ENCODE measurements around the gene FAM32A. TPM values are rescaled to one million over a fixed set of nuclear protein-coding genes. Genes with fewer than 3 reads are reported as not detected.
A peak's percentile ranks its signal among the peaks of the same experiment; 100 is the strongest.

The FAM32A gene
- polyA plus RNA-seq, 1 of the 3 experiments (the other 2 are of a cell fraction): 156 TPM

DNA sequence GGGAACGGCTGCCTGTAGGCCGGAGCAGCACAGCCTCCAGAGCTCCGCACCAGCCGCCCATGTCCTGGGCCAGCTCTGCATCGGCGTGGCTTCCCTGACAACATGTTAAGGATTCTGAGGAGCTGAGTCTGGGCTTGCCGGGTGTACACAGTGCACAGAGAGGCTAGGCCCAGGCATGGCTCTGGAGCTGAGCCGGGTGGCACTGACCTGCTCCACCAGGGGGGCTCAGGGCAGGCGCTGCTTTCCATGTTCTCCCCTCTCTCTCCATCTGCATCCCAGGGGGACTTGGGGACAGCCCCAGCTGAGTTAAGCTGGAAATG, 44.1 kb downstream of the FAM32A start:
- H3K4me1 ChIP-seq (ENCODE audit: control insufficient read depth in 1 of 2, insufficient read depth in 2 of 2, low read depth in 1 of 2, low read length in 1 of 2): no peaks in the 10 kb centered on the region
- POLR2A ChIA-PET: no interaction called here
- TF ChIP-seq JUND (IDR thresholded peaks at IDR 0.05) (no peak), EP300 (IDR thresholded peaks at IDR 0.05; ENCODE audit: borderline replicate concordance in 1 of 2, low read depth in 1 of 2, low read length in 1 of 2) (no peak), TCF12 (IDR thresholded peaks at IDR 0.05) (no peak), SIN3A (IDR thresholded peaks at IDR 0.05; ENCODE audit: borderline replicate concordance, low read depth, low read length) (no peak), TAF1 (IDR thresholded peaks at IDR 0.05; ENCODE audit: borderline replicate concordance, low read depth, low read length) (no peak), FOXJ3 (CRISPR knock-in tag; IDR thresholded peaks at IDR 0.05) (no peak), SMC3 (IDR thresholded peaks at IDR 0.05; ENCODE audit: low read depth, low read length) (no peak), NRF1 (IDR thresholded peaks at IDR 0.05; ENCODE audit: low read depth, low read length) (no peak), NFIC (IDR thresholded peaks at IDR 0.05; ENCODE audit: borderline replicate concordance) (no peak), GATA2 (CRISPR knock-in tag; IDR thresholded peaks at IDR 0.05) (no peak), FOXM1 (IDR thresholded peaks at IDR 0.05; ENCODE audit: low read depth) (no peak), MXI1 (IDR thresholded peaks at IDR 0.05; ENCODE audit: low read depth, low read length) (no peak), EZH2phosphoT487 (IDR thresholded peaks at IDR 0.05; ENCODE audit: borderline replicate concordance, low read depth) (no peak), ELF1 (IDR thresholded peaks at IDR 0.05) (no peak), RAD21 (IDR thresholded peaks at IDR 0.05; ENCODE audit: low read length) (no peak)
- TF ChIP-seq, protein P1, sequence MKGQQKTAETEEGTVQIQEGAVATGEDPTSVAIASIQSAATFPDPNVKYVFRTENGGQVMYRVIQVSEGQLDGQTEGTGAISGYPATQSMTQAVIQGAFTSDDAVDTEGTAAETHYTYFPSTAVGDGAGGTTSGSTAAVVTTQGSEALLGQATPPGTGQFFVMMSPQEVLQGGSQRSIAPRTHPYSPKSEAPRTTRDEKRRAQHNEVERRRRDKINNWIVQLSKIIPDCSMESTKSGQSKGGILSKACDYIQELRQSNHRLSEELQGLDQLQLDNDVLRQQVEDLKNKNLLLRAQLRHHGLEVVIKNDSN (IDR thresholded peaks at IDR 0.05; ENCODE audit: borderline replicate concordance, low read depth): no peak
- TF ChIP-seq, protein P2, sequence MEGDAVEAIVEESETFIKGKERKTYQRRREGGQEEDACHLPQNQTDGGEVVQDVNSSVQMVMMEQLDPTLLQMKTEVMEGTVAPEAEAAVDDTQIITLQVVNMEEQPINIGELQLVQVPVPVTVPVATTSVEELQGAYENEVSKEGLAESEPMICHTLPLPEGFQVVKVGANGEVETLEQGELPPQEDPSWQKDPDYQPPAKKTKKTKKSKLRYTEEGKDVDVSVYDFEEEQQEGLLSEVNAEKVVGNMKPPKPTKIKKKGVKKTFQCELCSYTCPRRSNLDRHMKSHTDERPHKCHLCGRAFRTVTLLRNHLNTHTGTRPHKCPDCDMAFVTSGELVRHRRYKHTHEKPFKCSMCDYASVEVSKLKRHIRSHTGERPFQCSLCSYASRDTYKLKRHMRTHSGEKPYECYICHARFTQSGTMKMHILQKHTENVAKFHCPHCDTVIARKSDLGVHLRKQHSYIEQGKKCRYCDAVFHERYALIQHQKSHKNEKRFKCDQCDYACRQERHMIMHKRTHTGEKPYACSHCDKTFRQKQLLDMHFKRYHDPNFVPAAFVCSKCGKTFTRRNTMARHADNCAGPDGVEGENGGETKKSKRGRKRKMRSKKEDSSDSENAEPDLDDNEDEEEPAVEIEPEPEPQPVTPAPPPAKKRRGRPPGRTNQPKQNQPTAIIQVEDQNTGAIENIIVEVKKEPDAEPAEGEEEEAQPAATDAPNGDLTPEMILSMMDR (IDR thresholded peaks at IDR 0.05): no peak
- TF ChIP-seq, protein P3, sequence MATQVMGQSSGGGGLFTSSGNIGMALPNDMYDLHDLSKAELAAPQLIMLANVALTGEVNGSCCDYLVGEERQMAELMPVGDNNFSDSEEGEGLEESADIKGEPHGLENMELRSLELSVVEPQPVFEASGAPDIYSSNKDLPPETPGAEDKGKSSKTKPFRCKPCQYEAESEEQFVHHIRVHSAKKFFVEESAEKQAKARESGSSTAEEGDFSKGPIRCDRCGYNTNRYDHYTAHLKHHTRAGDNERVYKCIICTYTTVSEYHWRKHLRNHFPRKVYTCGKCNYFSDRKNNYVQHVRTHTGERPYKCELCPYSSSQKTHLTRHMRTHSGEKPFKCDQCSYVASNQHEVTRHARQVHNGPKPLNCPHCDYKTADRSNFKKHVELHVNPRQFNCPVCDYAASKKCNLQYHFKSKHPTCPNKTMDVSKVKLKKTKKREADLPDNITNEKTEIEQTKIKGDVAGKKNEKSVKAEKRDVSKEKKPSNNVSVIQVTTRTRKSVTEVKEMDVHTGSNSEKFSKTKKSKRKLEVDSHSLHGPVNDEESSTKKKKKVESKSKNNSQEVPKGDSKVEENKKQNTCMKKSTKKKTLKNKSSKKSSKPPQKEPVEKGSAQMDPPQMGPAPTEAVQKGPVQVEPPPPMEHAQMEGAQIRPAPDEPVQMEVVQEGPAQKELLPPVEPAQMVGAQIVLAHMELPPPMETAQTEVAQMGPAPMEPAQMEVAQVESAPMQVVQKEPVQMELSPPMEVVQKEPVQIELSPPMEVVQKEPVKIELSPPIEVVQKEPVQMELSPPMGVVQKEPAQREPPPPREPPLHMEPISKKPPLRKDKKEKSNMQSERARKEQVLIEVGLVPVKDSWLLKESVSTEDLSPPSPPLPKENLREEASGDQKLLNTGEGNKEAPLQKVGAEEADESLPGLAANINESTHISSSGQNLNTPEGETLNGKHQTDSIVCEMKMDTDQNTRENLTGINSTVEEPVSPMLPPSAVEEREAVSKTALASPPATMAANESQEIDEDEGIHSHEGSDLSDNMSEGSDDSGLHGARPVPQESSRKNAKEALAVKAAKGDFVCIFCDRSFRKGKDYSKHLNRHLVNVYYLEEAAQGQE (IDR thresholded peaks at IDR 0.05; ENCODE audit: low read depth, low read length): no peak
- DNase-seq: peak; percentile 19
- no peaks in the 10 kb centered on the region for H3K27me3 ChIP-seq (ENCODE audit: insufficient read depth)
- H3F3A ChIP-seq (replicated peaks; ENCODE audit: insufficient read depth): no peaks in the 10 kb centered on the region
- no peak overlapping the region; a peak in 1 of 4 replicates for H3K27ac ChIP-seq (ENCODE audit: low read depth in 2 of 2, low read length in 1 of 2)
- 0 out of 2 replicates have a peak, but pooled peaks cover 3% of the 10 kb centered on the region for H4K20me1 ChIP-seq (ENCODE audit: insufficient read depth)
- H3K4me2 ChIP-seq: no peak overlapping the region
- H3K9ac ChIP-seq: no peak overlapping the region
- peaks cover 29 to 80% of the 10 kb centered on the region in 2 experiments for H3K36me3 ChIP-seq (replicated peaks in 1 of 2; ENCODE audit: control insufficient read depth in 1 of 2, insufficient read depth in 2 of 2, low read length in 1 of 2)
- no peaks in the 10 kb centered on the region for H3K9me2 ChIP-seq
- H3K79me2 ChIP-seq (ENCODE audit: insufficient read depth): no peaks in the 10 kb centered on the region
- no peak overlapping the region for H3K4me3 ChIP-seq (ENCODE audit: low read depth in 2 of 2, low read length in 1 of 2)
- H2AFZ ChIP-seq (ENCODE audit: low read depth): no peak overlapping the region
- no peaks in the 10 kb centered on the region for H3K9me3 ChIP-seq
- 80% methylated on average over 2 of the region's 9 CpGs for WGBS (ENCODE audit: low lambda C conversion rate)
- CTCF ChIA-PET: interaction anchor here (1.1 kb wide), 1 partner anchor 18 kb away, joined by 3 read pairs; no protein-coding TSS in a partner anchor

Measured in SK-N-SH (cell line).